ENCODE results near the gene OTUD4.
"Not testable (repeated sequence)": the region's sequence is repeated elsewhere in the genome, so short reads cannot be mapped to it uniquely, and the experiment has no call there.

OTUD4 gene

DNA sequence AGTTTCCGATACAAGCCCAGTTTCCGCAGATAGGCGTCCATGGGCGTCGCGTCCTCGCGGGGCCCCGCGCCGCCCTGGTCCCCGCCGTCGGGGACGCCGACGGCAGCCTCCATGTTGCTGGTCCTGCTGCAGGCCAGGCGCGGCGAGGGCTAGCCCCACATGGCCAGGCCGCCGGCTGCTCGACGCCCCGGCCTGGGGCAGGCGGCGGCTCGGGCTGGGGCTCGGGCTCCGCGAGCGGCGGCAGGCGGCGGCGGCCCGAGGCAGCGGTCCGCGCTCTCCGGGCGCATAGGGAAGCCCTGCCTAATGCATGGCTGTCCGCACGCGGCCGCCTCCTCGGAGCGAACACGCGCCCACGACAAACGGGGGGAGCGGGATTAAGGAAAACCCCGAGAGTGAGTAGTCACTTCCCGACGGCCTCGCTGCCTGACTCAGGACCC, 510 bp downstream of the OTUD4 start:
- not testable (repeated sequence) for DNase-seq (ENCODE audit: low spot score)

DNA sequence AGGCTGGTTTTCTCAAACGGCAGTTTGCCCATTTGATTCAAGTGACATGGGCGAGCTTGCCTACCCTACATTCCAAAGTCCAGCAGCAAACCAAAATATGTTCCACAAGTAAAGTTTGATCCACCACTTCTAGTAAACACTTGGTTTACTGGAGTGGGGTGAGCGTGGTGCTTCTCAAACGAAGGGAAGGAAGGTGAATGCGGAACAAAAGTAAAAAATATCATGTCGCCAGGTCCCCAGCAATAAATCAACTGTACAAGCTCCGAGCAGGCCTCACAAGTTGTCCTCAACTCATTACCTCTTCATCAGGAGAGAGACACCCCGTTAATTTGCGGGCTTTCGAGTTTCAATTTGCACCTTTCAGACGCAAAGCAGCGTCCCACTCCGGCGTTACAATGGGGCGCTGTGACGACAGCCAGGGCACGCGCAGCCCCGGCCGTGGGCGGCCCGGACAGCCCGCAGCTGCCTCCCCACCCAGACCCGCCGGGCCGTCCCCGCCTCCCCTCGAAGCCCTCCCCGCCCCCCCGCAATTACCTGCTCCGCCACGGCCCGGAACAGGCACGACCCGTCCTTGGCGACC, 1.0 kb downstream of the OTUD4 start:
- DNase-seq (ENCODE audit: low spot score) = peak; percentile 68

- no peak for DNase-seq (ENCODE audit: low spot score)
These were observed 1.6 kb downstream of the OTUD4 start for GRCh38 chr4:145178740-145179280.

- DNase-seq (ENCODE audit: low spot score) = peak; percentile 56
These were observed 2.4 kb downstream of the OTUD4 start for GRCh38 chr4:145177906-145178538.

DNA sequence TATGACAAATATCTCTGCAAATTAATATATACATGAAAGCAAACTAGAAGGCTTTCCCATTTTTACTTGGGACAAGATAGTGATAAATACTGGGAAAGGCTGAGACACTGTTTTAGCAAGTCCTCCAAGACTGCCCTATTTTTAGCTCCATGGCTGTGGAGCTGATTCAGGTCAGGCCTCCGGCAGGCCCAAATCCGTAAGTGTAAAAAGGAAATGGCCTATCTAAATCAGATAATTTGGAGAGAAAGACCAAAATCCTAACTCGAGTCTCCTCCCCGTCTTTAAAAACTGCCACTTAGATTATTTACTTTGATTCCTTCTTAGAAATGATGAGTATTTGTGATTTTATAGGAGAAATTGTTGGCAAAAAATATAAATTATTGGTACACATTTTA, 2.9 kb downstream of the OTUD4 start:
- DNase-seq (ENCODE audit: low spot score) = peak; percentile 43

DNA sequence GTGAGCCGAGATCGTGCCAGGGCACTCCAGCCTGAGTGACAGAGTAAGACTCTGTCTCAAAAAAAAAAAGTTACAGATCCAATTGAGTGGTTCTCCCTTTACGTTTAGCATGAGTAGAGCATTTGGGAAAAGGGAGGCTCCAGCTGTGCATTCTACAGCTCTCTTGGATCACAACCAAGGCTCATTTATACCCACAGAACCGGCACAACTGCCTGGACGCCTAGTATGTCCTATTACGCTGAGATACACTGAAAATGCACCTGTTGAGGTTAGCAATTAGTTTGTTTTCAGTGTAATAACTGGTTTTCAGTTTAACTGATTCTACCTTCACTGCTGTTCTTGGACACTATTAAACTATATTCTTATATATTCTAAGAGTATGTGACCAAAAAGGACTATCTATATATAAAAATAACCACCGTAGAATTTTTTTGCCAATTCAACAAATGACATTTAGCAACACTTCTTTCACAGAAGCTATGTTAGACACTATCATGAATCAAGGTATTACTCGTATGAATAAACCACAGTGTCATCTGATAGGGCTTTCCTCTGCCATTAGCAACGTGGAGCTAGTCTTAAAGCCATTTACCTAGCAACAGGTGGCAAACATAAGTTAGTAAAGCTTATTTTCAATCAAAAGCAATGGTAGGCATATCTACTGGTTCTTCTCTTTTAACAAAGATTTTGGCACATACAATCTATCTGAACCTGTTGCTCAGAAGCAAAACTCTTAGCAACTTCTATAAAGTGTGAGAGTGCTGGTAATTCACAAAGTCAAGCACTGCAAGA, 3.6 kb downstream of the OTUD4 start:
- DNase-seq (ENCODE audit: low spot score) = no peak

- no peak for DNase-seq (ENCODE audit: low spot score)
These were observed 8.5 kb downstream of the OTUD4 start for GRCh38 chr4:145171911-145172310.

DNA sequence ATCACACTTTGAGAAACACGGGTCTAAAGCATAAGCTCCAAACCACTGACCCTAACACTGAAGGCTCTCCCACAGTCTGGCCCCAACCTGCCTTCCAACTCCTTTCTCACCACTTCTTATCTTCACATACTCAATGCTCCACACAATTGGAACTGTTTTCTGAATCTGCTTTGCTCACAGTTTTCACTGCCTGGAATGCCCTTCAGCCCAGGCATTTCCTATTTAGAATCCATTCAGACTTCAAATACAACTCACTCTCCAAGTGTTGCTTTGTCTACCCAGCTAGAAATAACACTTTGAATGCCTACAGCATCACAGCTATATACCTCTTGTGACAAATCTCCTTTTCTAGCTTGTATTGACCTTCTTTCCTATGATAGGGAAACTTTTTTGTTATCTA, 10.2 kb downstream of the OTUD4 start:
- no peak for DNase-seq (ENCODE audit: low spot score)

DNA sequence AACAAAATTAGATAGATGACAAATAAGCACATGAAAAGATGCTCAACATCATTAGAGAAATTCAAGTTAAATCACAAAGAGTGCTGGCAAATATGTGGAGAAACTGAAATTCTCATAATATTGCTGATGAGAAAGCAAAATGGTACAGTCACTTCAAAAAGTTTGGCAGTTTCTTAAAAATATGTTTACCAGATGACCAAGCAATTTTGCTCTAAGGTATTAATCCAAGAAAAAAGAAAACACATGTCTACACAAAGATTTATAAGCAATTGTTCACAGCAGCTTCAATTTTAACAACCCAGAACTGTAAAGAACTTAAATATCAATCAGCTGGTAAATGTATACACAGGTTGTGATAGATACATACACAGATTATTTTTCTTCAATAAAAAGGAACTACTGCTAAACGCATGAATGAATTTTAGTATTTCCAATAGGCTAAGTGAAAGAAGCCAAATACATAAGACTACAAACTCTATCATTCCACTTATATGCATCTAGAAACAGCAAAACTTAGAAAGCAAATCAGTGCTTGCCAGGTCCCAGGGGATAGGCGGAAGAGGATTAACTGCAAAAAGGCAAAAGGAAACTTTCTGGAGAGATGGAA, 11.7 kb downstream of the OTUD4 start:
- no peak for DNase-seq (ENCODE audit: low spot score)

DNA sequence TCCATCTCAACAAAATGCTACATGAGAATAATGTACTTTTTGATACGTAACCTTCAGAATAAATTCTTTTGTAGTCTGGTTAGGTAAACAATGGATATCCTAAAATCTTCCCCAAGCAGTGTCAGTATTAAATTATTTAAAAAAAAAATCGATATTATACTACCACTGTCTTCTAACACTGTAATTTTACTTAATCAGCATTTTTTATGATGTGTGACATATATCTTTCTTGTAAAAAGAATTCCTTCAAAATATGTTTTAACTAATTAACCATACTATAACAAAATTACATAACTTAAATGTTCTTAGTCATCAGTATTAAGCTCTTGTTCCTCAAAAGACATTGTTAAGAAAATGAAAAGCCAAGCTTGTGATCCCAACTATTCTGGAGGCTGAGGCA, 12.5 kb downstream of the OTUD4 start:
- no peak for DNase-seq (ENCODE audit: low spot score)

GRCh38 chr4:145161549-145161948, 18.8 kb downstream of the OTUD4 start:
- DNase-seq (ENCODE audit: low spot score) = no peak

GRCh38 chr4:145156986-145157385, 23.4 kb downstream of the OTUD4 start:
- DNase-seq (ENCODE audit: low spot score) = no peak

DNA sequence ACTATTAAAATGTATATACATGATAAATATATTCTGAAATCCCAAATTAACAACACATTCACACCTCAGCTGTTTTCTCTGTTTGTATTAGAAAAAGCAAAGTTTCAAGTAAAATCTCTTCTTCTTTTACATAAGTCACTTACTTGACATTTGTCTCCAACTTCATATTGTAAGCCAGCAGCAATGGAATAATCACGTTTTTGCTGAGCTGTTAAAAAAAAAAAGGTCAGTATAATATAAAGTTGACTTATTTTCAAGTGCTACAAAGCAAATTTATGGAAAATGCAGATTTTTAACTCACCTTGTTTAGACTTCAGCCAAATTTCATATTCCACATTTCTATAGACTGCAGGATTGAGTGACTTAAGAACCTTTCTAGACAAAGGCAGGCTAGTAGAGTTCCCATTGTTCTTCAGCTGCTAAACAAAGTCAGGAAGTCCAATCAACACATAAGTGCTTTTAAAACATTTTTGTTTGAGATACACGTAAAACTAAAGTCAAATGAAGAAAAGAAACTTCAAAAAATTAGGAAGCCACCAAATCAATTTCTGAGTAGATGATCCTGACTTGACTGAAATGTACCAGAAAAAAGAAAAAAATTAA, 25.0 kb downstream of the OTUD4 start:
- no peak for DNase-seq (ENCODE audit: low spot score)

DNA sequence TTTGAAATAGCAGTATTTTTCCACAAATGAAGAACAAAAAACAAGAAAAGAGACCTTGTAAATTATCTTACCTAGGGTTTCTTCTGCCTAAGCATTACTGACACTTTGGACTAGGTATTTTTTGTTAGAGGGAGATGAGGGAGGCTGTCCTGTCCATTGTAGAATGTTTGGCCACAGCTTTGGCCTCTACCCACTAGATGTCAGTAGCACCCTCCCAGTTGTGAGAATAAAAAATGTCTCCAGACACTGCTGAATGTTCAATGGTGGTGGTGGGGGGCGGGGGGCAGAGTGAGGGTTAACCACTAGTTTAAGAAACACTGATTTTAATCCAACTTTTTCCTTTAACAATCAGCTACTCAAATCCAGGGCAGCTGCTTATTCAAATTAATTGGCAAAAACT, 25.8 kb downstream of the OTUD4 start:
- peak; percentile 54 for DNase-seq (ENCODE audit: low spot score)

GRCh38 chr4:145153904-145154298, 26.5 kb downstream of the OTUD4 start:
- DNase-seq (ENCODE audit: low spot score) = no peak

DNA sequence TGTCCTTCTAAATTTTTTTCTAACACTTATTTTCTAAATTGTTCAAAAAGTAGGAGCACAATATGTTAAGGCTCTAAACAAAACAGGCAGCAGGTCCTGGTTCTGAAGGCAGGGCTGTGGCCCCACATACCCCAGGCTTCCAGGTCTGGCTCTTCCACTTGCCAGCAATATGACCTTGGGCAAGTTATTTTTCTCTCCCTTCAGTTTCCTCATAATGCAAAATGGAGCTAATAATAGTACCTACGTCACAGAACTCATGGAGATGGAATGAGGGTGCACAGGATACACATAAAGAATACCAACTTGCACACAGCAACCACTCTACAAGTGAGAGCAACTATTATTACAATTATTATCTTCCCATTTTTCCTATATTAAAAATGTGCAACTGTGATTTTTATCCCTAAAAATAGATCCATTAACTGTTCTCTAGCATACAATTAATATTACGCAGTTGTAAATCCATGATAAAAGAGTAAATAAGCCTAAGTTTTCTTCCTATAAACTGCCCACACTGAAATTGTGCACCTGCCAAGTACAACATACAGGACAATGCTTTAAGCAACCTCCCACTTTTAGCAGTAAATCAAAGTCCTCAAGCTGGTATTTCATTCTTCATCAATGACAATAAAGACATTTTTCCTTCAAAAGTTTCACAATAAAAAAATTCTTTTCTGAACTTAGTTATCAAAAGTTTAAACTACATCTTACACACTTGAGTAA, 27.0 kb downstream of the OTUD4 start:
- DNase-seq (ENCODE audit: low spot score) = no peak

DNA sequence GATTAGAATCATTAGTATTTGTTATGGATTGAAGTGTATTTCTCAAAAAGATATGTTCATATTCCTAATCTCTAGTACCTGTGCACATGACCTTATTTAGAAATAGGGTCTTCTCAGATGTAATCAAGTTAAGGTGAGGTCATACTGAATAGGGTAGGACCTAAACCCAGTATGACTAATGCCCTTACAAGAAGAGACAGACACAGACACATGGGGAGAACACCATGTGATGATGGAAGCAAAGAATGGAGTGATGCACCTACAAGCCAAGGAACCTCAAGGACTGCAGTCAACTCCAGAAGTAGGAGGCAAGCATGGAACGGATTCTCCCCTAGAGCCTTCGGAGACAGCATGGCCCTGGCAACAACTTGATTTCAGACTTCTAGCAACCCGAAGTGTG, 31.4 kb downstream of the OTUD4 start:
- no peak for DNase-seq (ENCODE audit: low spot score)

DNA sequence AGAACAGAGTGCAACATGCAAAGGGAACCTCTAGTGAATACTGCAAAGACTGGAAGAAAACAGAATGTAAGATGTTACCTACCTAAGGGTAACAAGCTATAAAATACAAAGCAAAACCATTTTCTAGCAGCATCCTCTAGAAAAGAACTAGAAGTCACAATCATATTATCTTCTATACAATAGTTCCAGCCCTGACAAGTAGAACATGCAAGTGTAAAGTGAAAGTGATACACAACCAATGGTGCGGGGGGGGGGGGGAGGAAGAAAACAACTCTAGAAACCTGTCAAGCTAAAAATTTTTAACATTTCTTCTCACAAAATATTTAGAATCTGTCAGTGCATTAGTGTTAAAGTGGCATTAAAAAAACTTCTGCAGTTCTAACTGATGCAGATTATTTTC, 44.2 kb downstream of the OTUD4 start:
- DNase-seq (ENCODE audit: low spot score) = not testable (repeated sequence)

GRCh38 chr4:145132511-145133098, 47.8 kb downstream of the OTUD4 start:
- peak; percentile 56 for DNase-seq (ENCODE audit: low spot score)

- DNase-seq (ENCODE audit: low spot score) = no peak
These were observed 48.5 kb downstream of the OTUD4 start for GRCh38 chr4:145131848-145132247.

GRCh38 chr4:145130788-145131399, 49.5 kb downstream of the OTUD4 start:
- DNase-seq (ENCODE audit: low spot score) = no peak
